Upper lobe of left lung (tissue), 6 donors: Measurements from ENCODE around the gene MT1M. TPM values are rescaled to one million over a fixed set of nuclear protein-coding genes. Genes with fewer than 3 reads are reported as not detected.
A peak's percentile ranks its signal among the peaks of the same experiment; 100 is the strongest.

Source experiments
- ATAC-seq, 2 donors: fragments of 200-7000 bp; cut with Tn5 transposase; one replicate each; pipeline ENCODE4 v1.9.1; 2022; ENCODE audit warnings: mild to moderate bottlenecking in 2 of 2, moderate library complexity in 2 of 2; ENCODE audit not compliant: low FRiP score in 2 of 2
- DNase-seq, 2 donors: peaks; one replicate each; pipeline ENCODE4 v3.0.0-alpha.2; 2019 to 2020
- H3K27ac ChIP-seq, 4 donors: fragments of 200-600 bp; sonication (generic); one replicate each; pipeline ENCODE4 v1.5.1; 2016 to 2019
- H3K27me3 ChIP-seq, 4 donors: fragments of 200-600 bp; sonication (generic); one replicate each; pipeline ENCODE4 v1.5.1; 2017 to 2019
- H3K36me3 ChIP-seq, 4 donors: fragments of 200-600 bp; sonication (generic); one replicate each; pipeline ENCODE4 v1.5.1; 2016 to 2019
- H3K4me1 ChIP-seq, 4 donors: fragments of 200-600 bp; sonication (generic); one replicate each; pipeline ENCODE4 v1.5.1; 2018 to 2019
- H3K4me3 ChIP-seq, 4 donors: fragments of 200-600 bp; sonication (generic); one replicate each; pipeline ENCODE4 v1.5.1; 2017 to 2019; ENCODE audit warnings: mild to moderate bottlenecking in 2 of 4, moderate library complexity in 1 of 4
- H3K9me3 ChIP-seq, 4 donors: fragments of 200-600 bp; sonication (generic); one replicate each; pipeline ENCODE4 v1.5.1; 2018 to 2019
- CTCF ChIP-seq, 6 experiments: fragments of 450-650 bp in 4 of 6; fragments of 200-600 bp in 2 of 6; sonication (generic) in 2 of 6; IDR thresholded peaks; one replicate each; pipeline ENCODE4 v1.5.1; 2016 to 2019; ENCODE audit warnings: antibody characterized with exemption in 6 of 6
- EP300 ChIP-seq, 4 donors: sonication (generic); formaldehyde crosslinking; IDR thresholded peaks; one replicate each; pipeline ENCODE4 v1.5.1; 2017; ENCODE audit warnings: antibody characterized with exemption in 4 of 4, control low read depth in 2 of 4
- POLR2A ChIP-seq, 4 donors: fragments of 450-650 bp; IDR thresholded peaks; one replicate each; pipeline ENCODE4 v1.5.1; 2016 to 2017; ENCODE audit warnings: antibody characterized with exemption in 4 of 4, mild to moderate bottlenecking in 2 of 4
- POLR2AphosphoS5 ChIP-seq, 2 donors: sonication (generic); formaldehyde crosslinking; IDR thresholded peaks; one replicate each; pipeline ENCODE4 v1.5.1; 2017; ENCODE audit warnings: antibody characterized with exemption in 2 of 2
- WGBS, 2 donors: methylation state at CpG; one replicate each; pipeline ENCODE4 v1.1.5; 2017 to 2018; 5-methylcytosine and 5-hydroxymethylcytosine counted together
- total RNA-seq, 6 donors: library from RNA; depleted of rRNA in 4 of 6; stranded (reverse); fragments of >200 nt in 4 of 6; gene quantifications; one replicate each; pipeline versions ENCODE4 v1.1.0 to v1.2.1, GENCODE V29; 2016 to 2021
- donor health status: DM: no; HTN: no; CAD: no; lungs with moderate emphysema.
- donor health status: DM: no; HTN: yes; CAD: no; lungs with severe emphysema.

Gene MT1M
- total RNA-seq, 6 donors from 2014 or later = 8.4 to 194 (median 37.0) TPM

- Histone ChIP-seq H3K4me3 (peak within 1 kb of the TSS in 3 of 4 donors; percentile 31 to 46 (median 38)), H3K9me3 (no peaks in the 10 kb centered on the region), H3K27me3 (peaks cover 2 to 13% (median 8%) of the 10 kb centered on the region in 4 donors), H3K36me3 (no peaks in the 10 kb centered on the region), H3K4me1 (peaks cover 10 to 12% (median 10%) of the 10 kb centered on the region in 4 donors), H3K27ac (no peak within 1 kb of the TSS)
- peak in 1 of 2 donors; percentile 37 for ATAC-seq
- no peak for TF ChIP-seq CTCF (IDR thresholded peaks at IDR 0.05)
- no peak for TF ChIP-seq POLR2AphosphoS5 (IDR thresholded peaks at IDR 0.05)
- TF ChIP-seq EP300 (IDR thresholded peaks at IDR 0.05) = no peak
- no peak for TF ChIP-seq POLR2A (IDR thresholded peaks at IDR 0.05)
- DNase-seq = peak in 1 of 2 donors; percentile 84
- WGBS, 2 donors = 7 to 17% methylated on average over 11 to 63 of the region's 87 CpGs
These were observed 43.1 kb upstream of the MT1M start, which contains the start of gene MT3 for GRCh38 chr16:56589141-56590039. MT3 (plus strand) TSS chr16:56589528; CDS start chr16:56589591, 63 bp downstream.

GRCh38 chr16:56591377-56592060 is 40.9 kb upstream of the MT1M start:
- Histone ChIP-seq H3K27me3 (peaks cover 2 to 13% (median 8%) of the 10 kb centered on the region in 4 donors), H3K4me1 (peaks cover 10 to 12% (median 10%) of the 10 kb centered on the region in 4 donors), H3K36me3 (no peaks in the 10 kb centered on the region), H3K27ac (no peak overlapping the region), H3K9me3 (no peaks in the 10 kb centered on the region), H3K4me3 (no peak overlapping the region)
- TF ChIP-seq POLR2A (IDR thresholded peaks at IDR 0.05) (no peak), POLR2AphosphoS5 (IDR thresholded peaks at IDR 0.05) (no peak), EP300 (IDR thresholded peaks at IDR 0.05) (no peak), CTCF (IDR thresholded peaks at IDR 0.05) (no peak)
- no peak for DNase-seq
- no peak for ATAC-seq
- WGBS, 2 donors = 51 to 62% methylated on average over 4 of the region's 4 CpGs

GRCh38 chr16:56593573-56594291 is 38.7 kb upstream of the MT1M start:
- TF ChIP-seq POLR2AphosphoS5 (IDR thresholded peaks at IDR 0.05) = no peak
- no peak for TF ChIP-seq CTCF (IDR thresholded peaks at IDR 0.05)
- no peak for TF ChIP-seq EP300 (IDR thresholded peaks at IDR 0.05)
- ATAC-seq (no peak), DNase-seq (no peak)
- 76 to 79% methylated on average over 6 of the region's 6 CpGs for WGBS, 2 donors
- no peaks in the 10 kb centered on the region for H3K36me3 ChIP-seq
- H3K27ac ChIP-seq = no peak overlapping the region
- no peaks in the 10 kb centered on the region for H3K9me3 ChIP-seq
- peaks cover 2 to 13% (median 8%) of the 10 kb centered on the region in 4 donors for H3K27me3 ChIP-seq
- no peak overlapping the region for H3K4me3 ChIP-seq
- peaks cover 10 to 12% (median 10%) of the 10 kb centered on the region in 4 donors for H3K4me1 ChIP-seq

- H3K27me3 ChIP-seq = peaks cover 0 to 9% (median 4%) of the 10 kb centered on the region in 4 donors
- 79 to 93% methylated on average over 5 of the region's 5 CpGs for WGBS, 2 donors
These were observed 38.2 kb upstream of the MT1M start for GRCh38 chr16:56594292-56594619.

More at GRCh38 chr16:56594292-56594619, 38.2 kb upstream of the MT1M start:
- Histone ChIP-seq H3K27ac (no peak overlapping the region), H3K4me3 (no peak overlapping the region), H3K9me3 (no peaks in the 10 kb centered on the region), H3K4me1 (peaks cover 5 to 7% (median 6%) of the 10 kb centered on the region in 4 donors), H3K36me3 (no peaks in the 10 kb centered on the region)
- TF ChIP-seq EP300 (IDR thresholded peaks at IDR 0.05) (no peak), CTCF (IDR thresholded peaks at IDR 0.05) (no peak), POLR2A (IDR thresholded peaks at IDR 0.05) (no peak), POLR2AphosphoS5 (IDR thresholded peaks at IDR 0.05) (no peak)
- DNase-seq (no peak), ATAC-seq (no peak)
